GM18505 (cell line): ENCODE measurements around the gene KLF13.

Source experiments
- ATAC-seq: cut with Tn5 transposase; IDR thresholded peaks from one replicate; pipeline ENCODE4 v1.9.1; 2021; ENCODE audit not compliant: unreplicated experiment
- POLR2A ChIP-seq: IDR thresholded peaks from 4 replicates; pipeline ENCODE4 v1.6.1; 2011; ENCODE audit warnings: borderline replicate concordance; ENCODE audit not compliant: insufficient read depth, insufficient read length; ENCODE audit errors: extremely low read depth

The KLF13 gene

DNA sequence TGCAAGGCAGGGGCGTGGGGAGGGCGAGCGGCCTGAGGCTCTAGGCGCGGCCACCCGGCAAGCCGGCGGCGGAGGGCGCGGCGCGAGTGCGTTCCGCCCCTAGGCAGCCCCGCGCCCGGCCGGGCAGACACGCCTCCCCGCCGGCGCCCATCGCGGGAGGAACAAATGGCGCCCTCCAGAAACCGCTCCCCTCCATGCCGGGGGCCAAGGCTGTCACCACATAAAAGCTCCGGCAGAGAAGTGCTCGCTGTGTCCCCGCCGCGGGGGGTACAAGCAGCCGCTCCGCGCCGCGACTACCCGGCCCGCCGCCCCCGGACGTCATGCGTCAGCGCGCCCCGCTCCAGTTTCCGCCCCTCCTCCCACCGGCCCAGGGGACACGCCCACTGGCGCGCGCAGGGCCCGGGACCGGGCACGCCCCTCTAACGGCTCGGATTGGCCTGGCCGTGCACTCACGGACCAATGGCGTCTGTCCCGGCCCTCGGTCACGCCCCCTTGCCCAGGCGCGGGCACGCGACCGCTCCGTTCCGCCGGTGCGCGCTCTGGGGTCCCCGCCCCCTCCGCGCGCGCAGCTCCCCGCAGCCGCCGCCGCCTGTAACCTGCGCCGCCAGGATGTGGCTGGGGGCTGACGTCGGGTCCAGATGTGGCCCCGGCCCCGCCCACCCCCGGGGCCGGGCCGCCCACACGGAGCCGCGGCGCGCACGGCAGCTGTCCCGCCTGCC lies at the start of gene KLF13:
TSS of gene KLF13 (plus strand) at position 680 of the 719 bp plus-strand sequence. CDS start 378 bp downstream, outside the sequence.
- peak; percentile 86 for TF ChIP-seq POLR2A
- peak; percentile 58 for ATAC-seq

DNA sequence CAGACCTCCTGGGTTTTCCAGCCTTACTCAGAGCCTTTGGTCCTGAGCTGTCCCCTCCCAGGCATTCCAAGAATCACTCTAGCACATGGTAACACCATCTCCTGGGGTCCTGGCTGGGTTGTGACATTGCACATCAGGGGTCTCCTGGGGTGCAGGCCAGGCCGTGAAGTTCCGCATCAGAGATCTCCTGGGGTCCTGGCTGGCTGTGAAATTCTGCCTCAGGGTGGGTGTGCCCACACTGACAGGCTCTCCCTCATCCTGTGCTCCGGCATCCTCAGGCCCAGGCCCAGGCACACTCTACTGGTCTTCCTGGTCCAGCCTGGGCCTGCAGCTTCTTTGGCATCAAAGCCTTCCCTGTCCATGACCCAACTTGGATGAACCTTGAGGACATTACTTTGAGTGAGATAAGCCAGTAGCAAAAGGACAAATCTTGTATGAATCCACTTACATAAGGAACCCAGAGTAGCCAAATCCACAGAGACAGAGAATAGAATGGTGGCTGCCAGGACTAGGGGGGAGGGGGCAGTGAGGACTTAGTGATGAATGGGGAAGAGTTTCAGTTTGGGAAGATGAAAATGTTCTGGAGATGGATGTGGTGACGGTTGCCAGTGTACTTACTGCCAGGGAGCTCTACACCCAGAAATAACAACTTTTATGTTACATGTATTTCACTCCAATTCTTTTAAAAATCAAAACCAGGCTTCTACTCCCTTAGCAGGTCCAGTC lies 49.1 kb upstream of the KLF13 start:
- ATAC-seq = no peak
- no peak for TF ChIP-seq POLR2A

DNA sequence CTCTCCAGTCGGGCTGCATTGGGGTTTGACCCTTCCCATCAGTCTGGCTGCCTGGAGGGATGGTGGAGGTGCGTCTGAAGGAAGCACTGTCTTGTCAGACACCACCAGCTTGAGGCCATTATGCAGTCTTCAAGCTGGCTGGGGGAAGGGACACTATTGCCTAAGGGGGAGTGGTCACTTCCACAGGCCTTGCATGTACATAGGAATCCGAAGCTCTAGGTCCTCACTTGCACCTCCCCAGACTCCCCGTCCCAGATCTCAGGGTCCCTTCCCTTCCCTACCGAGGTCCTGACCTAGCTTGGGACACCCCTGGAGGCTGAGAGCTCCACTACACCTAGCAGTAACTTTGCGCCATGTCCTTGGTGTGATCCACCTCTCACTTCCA lies 48.6 kb upstream of the KLF13 start:
- no peak for TF ChIP-seq POLR2A
- ATAC-seq = no peak

DNA sequence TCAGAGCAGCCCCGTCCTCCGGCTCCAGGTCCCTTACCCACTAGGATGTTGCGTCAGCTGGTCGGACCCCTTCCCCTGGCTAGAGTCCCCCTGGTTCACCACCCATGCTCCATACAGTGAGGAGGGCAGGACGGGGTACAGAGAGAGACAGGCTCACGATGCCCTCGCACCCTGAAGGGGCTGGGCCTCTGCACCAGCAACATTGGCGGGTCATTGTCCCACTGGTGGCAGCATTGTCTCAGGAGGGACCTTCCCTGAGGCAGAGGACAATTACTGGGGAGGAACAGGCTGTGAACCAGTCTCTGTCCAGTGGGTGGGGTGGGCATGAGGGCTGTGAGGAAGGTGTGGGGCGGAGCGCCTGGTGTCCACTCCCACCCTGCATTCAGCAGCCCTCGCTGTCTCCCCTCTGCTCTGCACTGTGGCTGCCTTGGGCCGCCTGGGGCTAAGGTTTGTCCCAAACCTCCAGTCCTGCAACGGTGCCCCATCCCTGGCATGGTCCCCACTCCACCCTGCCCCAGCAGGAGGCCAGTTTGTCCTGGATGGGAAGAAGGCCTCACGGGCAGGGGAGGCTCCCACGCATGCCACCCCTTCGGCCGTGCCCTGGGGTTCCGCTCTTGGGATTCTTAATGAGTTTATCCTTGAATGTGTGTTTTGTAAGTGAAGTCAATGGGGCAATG lies 48.0 kb upstream of the KLF13 start:
- ATAC-seq = no peak
- TF ChIP-seq POLR2A = no peak

DNA sequence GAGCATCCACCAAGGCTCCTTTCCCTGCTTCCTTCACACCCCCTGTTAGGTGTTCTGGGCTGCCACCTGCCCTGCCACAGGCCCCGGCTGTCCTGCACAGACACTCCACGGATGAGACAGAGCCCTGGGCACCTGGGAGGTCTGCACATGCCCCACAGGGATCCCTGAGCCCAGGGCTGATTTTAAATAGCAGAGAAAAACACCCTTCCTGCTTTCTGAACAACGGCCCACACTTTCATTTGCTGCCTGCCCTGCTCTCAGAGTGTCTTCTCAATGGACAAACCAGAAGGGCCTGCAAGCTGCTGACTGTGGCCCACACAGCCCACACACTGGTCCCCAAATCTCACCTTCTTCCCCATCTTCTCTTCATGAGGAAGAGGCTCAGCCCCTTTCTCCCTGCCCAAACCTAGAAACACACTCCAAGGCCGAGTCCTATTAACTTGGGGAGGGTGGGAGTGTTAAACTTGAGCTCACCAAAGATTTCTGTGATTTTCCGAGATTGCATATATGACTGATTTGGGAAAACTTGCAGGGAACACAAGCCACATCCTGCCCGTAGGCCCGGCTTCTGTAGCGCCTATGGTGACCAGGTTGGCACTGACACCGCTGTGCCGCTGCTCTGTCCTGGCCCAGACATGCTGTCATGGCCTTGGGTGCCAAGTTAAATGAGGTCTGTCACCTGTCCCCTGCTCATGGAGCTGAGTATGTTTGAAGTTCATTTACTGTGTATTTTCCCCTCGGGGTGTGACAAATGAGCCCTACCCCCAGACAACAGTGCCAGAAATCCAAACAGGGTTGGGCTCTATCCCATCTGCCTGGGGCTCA lies 47.2 kb upstream of the KLF13 start:
- no peak for ATAC-seq
- TF ChIP-seq POLR2A = no peak

DNA sequence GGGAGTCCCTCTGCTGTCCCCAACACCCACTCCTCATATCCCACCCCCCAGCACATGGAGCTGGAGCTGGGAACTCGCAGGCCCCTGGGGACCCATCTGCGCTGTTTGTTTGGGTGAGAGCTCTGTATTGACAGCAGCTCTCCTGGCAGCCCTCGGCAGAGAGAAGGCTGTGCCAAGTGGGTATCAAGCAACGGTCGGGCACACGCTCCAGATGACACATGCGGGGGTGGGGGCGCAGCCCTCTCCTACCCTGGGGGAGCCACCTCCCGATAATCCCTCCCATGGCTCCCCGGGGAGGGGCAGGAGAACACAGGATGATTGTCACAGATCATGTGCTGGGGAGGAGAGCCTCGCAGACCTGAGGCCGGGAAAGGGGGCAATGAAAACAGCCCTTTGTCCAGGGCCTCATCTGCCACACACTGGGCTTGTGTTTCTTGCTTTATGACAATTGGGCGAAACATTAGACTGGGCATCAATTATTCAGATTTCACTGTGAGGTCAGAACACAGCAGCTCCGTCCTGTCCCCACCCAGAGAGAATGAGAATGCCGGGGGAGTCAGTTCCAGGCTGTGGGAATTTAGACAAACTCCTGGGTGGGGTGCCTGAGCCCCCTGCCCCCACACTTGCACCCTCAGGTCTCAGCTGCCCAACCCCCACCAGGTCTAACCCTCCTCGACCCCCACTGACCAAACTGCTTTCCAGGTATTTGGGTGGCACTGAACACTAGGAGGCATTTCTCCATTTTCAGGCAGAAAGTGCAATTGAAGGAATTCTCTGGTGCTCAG lies 46.4 kb upstream of the KLF13 start:
- no peak for ATAC-seq

DNA sequence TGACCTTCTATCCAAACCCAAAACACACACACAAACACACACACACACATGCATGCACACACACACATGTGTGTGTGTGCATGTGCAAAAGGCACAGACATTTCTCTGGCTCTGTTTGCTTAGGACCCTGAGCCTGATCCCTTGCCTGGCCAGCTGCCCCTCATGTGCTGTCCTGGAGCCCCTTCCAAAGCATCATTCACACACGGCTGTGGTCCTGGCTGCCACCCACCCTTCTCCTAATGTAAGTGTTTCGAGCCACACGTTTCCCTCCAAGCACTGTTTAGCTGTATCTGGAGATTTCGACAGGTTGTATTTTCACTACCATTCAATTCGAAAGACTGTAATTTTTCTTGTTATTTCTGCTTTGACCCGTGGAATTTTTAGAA lies 45.8 kb upstream of the KLF13 start:
- TF ChIP-seq POLR2A = no peak
- ATAC-seq = no peak

More for the DNA sequence above, 46.4 kb upstream of the KLF13 start:
- TF ChIP-seq POLR2A = no peak

DNA sequence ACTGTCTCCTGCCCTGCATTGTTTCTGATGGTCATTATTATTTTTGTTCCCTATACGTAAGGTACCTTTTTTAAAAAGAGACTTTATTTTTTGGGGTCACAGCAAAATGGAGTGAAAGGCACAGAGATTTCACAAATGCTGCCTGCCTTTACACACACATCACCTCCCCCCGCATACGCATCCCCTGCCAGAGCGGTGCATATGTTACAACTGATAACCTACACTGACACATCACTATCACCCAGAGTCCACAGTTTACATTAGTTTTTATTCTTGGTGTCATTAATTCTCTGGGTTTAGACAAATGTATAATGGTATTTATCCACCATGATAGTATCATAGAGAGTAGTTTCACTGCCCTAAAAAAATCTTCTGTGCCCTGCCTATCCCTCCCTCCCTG lies 43.6 kb upstream of the KLF13 start:
- no peak for ATAC-seq
- no peak for TF ChIP-seq POLR2A

DNA sequence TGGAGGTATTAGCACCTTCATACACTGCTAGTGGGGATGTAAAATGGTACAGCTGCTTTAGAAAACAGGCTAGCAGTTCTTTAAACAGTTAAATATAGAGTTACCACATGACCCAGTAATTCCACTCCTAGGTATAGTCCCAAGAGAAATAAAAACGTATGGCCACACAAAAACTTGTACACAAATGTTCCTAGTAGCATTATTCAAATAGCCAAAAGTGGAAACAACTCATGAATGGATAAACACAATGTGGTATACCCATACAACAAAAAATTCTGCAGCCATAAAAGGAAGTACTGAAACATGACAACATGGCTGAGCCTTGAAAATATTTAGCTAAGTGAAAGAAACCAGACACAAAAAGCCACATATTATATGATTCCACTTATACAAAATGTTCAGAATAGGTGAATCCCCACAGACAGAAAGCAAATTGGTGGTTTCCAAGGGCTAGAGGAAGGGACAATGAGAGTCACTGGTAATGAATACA lies 40.8 kb upstream of the KLF13 start:
- no peak for TF ChIP-seq POLR2A
- peak; percentile 43 for ATAC-seq

DNA sequence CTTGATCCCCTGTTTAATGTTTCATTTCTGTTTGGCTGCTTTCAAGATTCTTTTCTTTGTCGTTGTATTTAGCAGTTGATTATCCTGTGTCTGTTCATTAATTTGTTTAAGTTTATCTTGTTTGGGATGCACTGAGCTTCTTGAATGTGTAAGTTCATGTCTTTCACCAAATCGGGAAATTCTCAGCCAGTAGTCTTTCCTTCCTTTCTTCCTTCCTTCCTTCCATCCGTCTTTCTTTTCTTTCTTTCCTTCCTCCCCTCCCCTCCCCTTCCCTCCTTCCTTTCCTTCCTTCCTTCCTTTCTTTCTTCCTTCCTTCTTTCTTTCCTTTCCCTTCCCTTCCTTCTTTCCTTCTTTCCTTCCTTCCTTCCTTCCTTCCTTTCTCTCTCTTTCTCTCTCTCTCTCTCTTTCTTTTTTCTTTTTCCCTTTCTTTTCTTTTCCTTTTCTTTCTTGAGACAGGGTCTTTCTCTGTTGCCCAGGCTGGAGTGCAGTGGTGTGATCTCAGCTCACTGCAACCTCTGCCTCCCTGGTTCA lies 35.5 kb upstream of the KLF13 start:
- ATAC-seq = no peak
- no peak for TF ChIP-seq POLR2A

DNA sequence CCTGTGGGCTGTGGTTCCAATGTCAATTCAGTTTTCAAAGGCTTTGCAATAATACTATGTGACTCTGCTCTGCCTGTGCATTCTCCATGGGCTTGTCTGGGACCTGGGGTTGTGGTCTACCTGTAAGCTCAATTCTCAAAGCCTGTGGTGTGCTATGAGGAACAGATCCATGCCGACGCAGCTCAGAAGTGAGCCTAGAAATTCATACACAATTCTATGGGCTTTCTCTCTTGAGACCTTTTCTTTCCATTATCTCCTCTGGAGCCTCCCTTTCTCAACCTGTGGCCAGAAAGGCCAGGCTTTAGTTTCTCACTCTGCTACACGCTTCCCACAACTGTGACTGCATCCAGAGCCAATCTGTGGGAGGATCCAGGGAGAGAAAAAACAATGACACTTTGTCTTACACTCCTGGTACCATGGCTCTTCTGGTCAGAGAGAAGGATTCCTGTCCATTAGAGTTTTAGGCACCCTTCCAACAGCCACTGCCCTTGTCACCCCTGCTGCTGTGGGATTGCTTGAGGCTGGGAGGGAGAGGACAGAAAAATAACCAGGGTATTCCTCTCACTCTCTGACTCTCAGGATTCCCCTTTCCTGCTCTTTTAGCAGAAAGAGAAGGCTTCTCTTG lies 34.1 kb upstream of the KLF13 start:
- ATAC-seq = no peak
- no peak for TF ChIP-seq POLR2A
